ENCODE results near the gene CAMTA1. TPM values are rescaled to one million over a fixed set of nuclear protein-coding genes. Genes with fewer than 3 reads are reported as not detected.

The CAMTA1 gene
- total RNA-seq, 1 donor from 2014 or later: 63.8 TPM

DNA sequence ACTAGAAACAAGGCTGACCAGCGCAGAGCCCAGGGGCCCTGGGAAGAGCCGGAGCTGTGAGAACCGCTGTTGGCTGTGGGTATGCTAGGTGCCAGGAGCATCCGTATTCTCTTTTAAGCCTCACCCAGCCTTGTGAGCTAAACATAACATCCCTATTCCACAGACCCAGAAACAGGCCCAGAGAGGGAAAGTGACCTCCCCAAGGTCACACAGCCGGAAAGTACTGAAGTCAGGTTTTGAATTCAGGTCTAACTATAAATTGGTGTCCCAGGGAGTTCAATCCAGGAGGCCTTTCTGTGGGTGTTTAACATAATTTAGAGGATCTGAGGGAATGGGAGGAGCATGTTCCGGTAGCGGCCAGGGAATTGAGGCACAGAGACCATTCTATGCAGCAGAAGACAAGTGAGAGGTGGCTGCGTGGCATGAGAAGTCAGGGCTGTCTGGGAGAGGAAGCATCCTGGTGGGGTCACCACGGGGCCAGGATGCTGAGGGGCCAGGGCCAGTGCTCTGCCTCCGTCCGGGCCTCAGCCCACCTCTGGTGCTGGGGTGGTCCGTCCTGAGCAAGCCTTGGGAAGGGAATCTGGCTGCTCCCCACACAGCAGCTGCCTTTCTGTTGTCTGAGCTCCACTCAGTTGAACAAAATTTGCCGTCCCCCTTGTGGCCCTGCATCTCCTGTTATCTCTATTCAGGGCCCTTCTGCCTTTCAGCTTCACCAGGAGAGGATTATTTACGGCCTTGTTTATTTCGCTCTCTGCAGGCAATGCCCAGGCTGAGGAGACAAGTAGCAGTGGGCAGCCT, 647.0 kb downstream of the CAMTA1 start:
- no peaks in the 10 kb centered on the region for H3K9me3 Mint-ChIP-seq (ENCODE audit: low read depth)
- peaks cover 10% of the 10 kb centered on the region for H3K4me1 Mint-ChIP-seq (ENCODE audit: low read depth)
- peak; percentile 80 for DNase-seq (ENCODE audit: low spot score)
- H3K4me3 Mint-ChIP-seq (ENCODE audit: unreplicated experiment): no peak overlapping the region
- TF ChIP-seq, protein P1, sequence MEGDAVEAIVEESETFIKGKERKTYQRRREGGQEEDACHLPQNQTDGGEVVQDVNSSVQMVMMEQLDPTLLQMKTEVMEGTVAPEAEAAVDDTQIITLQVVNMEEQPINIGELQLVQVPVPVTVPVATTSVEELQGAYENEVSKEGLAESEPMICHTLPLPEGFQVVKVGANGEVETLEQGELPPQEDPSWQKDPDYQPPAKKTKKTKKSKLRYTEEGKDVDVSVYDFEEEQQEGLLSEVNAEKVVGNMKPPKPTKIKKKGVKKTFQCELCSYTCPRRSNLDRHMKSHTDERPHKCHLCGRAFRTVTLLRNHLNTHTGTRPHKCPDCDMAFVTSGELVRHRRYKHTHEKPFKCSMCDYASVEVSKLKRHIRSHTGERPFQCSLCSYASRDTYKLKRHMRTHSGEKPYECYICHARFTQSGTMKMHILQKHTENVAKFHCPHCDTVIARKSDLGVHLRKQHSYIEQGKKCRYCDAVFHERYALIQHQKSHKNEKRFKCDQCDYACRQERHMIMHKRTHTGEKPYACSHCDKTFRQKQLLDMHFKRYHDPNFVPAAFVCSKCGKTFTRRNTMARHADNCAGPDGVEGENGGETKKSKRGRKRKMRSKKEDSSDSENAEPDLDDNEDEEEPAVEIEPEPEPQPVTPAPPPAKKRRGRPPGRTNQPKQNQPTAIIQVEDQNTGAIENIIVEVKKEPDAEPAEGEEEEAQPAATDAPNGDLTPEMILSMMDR (IDR thresholded peaks at IDR 0.05): no peak
- no peak overlapping the region for H3K27ac Mint-ChIP-seq (ENCODE audit: unreplicated experiment)
- no peaks in the 10 kb centered on the region for H3K36me3 Mint-ChIP-seq (ENCODE audit: low read depth)
- H3K27me3 Mint-ChIP-seq (ENCODE audit: low read depth): no peaks in the 10 kb centered on the region

DNA sequence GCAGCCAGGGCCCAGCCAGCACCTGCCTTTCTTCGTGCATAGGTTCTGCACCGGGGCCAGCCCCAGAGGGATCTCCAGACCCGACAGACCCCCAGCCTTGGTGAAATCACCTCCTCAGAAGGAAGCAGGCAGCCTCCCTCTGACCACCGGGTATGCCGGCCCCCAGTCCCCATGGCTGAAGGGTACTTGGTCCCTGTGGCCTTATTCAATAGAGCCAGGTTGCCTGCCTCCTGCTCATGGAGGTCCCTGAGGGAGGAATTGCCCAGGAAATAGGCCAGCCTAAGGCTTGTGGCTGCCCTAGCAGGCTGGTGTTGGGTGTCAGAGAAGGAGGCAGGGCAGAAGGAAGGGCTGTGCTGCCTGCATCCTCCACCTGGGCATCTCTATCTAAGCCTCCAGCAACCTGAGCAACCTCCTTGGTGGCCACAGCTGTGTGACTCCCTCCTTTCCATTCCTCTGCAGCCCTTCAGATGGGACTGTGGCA, 647.7 kb downstream of the CAMTA1 start:
- DNase-seq (ENCODE audit: low spot score): peak; percentile 84
- TF ChIP-seq, protein P1 (IDR thresholded peaks at IDR 0.05): no peak
- Mint-ChIP-seq H3K4me1 (ENCODE audit: low read depth) (peaks cover 4% of the 10 kb centered on the region), H3K9me3 (ENCODE audit: low read depth) (no peaks in the 10 kb centered on the region), H3K27ac (ENCODE audit: unreplicated experiment) (no peak overlapping the region), H3K27me3 (ENCODE audit: low read depth) (no peaks in the 10 kb centered on the region), H3K36me3 (ENCODE audit: low read depth) (no peaks in the 10 kb centered on the region), H3K4me3 (ENCODE audit: unreplicated experiment) (no peak overlapping the region)

DNA sequence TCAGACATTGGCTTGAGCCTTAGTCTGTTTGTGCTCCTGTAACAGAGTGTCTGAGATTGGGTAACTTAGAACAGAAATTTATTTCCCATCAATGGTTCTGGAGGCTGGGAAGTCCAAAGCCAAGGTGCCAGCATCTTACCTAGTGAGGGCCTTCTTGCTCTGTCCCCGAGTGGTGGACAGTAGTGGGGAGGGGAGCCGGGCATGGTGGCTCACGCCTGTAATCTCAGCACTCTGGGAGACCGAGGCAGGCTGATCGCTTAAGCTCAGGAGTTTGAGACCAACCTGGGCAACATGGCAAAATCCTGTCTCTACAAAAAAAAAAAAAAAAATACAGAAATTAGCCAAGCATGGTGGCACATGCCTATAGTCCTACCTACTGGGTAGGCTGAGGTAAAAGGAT, 649.3 kb downstream of the CAMTA1 start:
- TF ChIP-seq, protein P1 (IDR thresholded peaks at IDR 0.05): no peak

DNA sequence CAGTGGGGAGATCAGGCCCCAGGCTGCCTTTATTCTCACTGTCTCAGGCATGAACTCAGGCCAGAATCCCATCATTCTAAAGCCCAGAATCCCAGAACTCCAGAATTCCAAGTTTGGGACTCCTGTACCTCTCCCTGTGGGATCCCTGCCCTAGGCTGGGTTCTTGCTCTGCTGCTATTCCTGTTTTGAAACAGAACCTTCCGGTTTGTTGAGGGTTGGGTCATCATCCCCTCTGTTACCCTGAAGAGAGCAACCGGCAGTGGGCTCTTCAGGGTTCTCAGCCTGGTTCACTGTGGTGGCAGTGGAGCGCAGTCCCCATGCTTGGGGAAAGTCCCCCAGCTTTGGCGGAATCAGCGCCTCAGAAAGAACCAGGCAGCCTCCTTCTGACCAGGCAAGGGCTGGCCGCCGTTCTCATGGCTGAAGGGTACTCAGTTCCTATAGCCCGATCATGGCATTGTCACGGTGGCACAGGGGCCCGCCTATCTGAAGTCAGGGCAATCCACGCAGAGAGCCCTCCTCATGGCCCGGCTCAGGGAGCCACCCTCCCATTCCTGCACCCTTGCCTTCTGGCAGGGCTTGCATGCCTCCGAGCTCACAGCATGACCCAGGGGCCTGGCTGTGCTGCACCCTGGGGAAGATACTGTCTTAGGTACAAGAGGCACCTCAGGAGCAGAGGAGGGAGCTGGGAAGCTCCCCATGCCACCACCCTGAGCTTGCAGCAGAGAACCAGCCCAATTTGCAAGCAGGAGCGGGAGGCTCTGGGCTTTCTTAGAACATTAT, 650.2 kb downstream of the CAMTA1 start:
- peak; percentile 62 for DNase-seq (ENCODE audit: low spot score)
- Mint-ChIP-seq H3K27ac (ENCODE audit: unreplicated experiment) (no peak overlapping the region), H3K27me3 (ENCODE audit: low read depth) (no peaks in the 10 kb centered on the region), H3K4me1 (ENCODE audit: low read depth) (no peaks in the 10 kb centered on the region), H3K36me3 (ENCODE audit: low read depth) (no peaks in the 10 kb centered on the region), H3K4me3 (ENCODE audit: unreplicated experiment) (no peak overlapping the region), H3K9me3 (ENCODE audit: low read depth) (no peaks in the 10 kb centered on the region)
- TF ChIP-seq, protein P1 (IDR thresholded peaks at IDR 0.05): no peak

More for the DNA sequence above, 649.3 kb downstream of the CAMTA1 start:
- Mint-ChIP-seq H3K27me3 (ENCODE audit: low read depth) (no peaks in the 10 kb centered on the region), H3K36me3 (ENCODE audit: low read depth) (no peaks in the 10 kb centered on the region), H3K4me3 (ENCODE audit: unreplicated experiment) (no peak overlapping the region), H3K9me3 (ENCODE audit: low read depth) (no peaks in the 10 kb centered on the region), H3K4me1 (ENCODE audit: low read depth) (no peaks in the 10 kb centered on the region), H3K27ac (ENCODE audit: unreplicated experiment) (no peak overlapping the region)
- DNase-seq (ENCODE audit: low spot score): peak; percentile 59
